NCI-H69 (cell line): ENCODE results near the gene SPEF2.

Experiments used
- DNase-seq: peaks from one replicate; lab custom pipeline; 2025; lab: John Stamatoyannopoulos, UW

The SPEF2 gene

DNA sequence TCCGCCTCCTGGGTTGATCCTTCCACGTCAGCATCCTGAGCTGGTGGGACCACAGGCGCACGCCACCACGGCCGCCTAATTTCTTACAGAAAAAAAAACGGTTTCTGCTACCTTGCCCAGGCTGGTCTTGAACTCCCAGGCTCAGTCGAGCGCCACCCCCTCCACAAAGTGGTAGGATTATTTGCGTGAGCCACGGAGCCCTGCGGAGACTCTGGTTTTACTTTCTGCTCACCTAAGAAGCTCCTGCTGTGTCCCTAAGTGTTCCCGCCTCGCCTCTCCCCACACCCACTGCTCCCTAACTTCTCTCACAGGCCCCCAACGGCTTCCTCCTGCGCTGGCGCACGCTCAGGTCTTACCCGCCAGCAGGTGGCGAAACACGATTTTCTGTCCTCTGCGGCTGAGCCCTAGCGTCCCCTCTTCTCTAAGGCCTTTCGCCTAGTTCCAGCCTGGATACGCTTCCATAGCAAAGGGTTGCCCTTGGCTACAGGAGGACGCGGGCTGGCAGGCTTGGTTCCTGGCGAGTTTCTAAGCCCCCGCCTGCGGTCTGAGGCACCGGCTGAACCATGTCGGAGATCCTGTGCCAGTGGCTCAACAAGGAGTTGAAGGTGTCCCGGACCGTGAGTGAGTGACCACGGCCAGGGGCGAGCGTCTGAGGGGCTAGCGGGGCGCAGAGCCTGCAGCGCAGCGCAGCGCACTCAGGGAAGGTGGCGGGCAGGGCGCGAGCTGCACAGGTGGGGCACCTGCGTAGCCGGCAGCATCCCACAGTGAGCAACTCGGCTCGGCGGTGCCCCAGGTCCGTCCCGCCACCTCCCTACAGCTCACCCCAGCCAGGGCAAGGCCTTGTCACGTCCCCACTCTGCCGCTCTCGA, at the start of gene SPEF2:
TSS of gene SPEF2 (plus strand) at position 429 of the 869 bp plus-strand sequence. CDS start at position 564, 135 bp downstream.
- peak; percentile 91 for DNase-seq

- DNase-seq, result no peak
These were observed 42.1 kb upstream of the SPEF2 start for GRCh38 chr5:35575578-35575977.

- no peak for DNase-seq
These were observed 30.2 kb upstream of the SPEF2 start for GRCh38 chr5:35587419-35587818.

GRCh38 chr5:35593338-35593737, 24.3 kb upstream of the SPEF2 start:
- DNase-seq, result no peak

- no peak for DNase-seq
These were observed 18.8 kb upstream of the SPEF2 start for GRCh38 chr5:35598707-35599370.

- DNase-seq, result no peak
These were observed 17.1 kb upstream of the SPEF2 start for GRCh38 chr5:35600591-35600990.

DNA sequence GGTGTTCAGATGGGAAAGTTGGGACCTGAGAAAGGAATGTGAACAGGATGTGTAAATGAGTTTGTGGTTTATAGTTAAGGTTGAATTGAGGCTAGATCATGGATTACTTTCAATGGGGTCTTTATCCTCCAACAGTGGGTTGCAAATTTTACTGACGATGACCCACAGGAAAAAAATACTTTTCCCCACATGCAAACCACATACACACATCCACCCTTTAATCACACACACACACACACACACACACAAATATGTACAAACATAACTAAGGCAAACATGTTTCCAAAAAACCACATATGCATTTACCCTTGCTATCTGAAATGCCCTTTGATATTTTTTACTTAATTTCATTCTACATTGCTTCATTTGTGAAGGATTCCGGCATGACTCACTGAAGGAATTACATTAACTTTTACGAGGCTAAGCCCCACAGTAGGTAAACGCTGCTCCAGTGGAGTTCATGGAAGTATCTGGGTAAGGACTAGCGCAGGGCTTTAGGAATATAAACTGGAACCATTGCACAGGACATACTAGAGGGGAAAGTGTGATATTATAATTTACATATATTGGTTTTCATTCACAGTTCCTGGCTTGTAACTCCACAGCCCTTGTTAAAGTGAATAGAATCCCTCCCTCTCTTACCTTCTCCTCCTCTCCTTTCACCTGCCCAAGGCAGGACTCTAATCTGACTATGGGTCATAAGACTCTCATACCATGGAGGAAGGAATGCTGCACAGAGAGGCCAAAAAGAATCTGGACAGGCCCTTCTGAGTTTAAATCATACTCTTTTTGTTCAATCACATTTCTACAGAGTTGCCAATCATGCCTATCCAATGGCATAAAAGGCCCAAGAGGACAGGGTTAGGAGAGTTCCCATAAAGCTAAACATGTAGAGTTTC, 8.5 kb upstream of the SPEF2 start:
- DNase-seq, result no peak

- DNase-seq, result no peak
These were observed 616 bp upstream of the SPEF2 start for GRCh38 chr5:35617060-35617434.

DNA sequence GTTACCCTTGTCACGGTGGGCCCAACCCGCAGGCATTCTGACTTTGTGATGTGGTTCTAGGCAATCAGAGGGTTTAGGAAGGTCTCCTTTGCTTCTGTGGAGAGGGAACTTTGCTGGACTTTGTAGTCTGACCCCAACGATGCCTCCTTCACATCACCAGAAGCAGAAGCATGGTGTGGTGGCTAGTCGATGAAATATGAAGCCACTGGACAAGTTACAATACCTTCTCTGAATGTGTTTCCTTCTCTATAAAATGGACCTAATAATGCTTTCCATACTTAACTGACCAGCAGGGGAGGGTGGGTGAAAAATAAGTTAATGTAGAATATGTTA, 607 bp downstream of the SPEF2 start:
- DNase-seq, result no peak

- no peak for DNase-seq
These were observed 1.1 kb downstream of the SPEF2 start for GRCh38 chr5:35618781-35619180.

GRCh38 chr5:35622974-35623373, 5.3 kb downstream of the SPEF2 start:
- DNase-seq, result no peak

GRCh38 chr5:35623991-35624390, 6.3 kb downstream of the SPEF2 start:
- no peak for DNase-seq

- DNase-seq, result no peak
These were observed 8.4 kb downstream of the SPEF2 start for GRCh38 chr5:35626108-35626507.

GRCh38 chr5:35626553-35626952, 8.9 kb downstream of the SPEF2 start:
- no peak for DNase-seq

DNA sequence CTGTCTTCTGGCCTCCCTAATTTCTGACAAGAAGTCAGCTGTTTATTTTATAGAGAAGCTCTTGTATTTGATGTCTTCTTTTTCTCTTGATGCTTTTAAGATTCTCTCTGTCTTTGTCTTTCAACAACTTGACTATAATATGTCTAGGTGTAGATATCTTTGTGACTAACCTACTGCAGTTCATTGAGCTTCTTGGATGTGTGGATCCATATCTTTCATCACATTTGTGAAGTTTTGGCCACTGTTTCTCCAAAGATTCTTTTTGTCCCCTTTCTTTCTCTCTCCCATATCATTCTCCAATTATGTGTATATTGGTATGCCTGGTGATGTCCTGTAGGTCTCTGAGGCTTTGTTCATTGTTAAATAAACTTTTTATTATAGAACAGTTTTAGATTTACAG, 16.7 kb downstream of the SPEF2 start:
- no peak for DNase-seq

GRCh38 chr5:35640623-35641022, 23.0 kb downstream of the SPEF2 start:
- DNase-seq, result no peak

GRCh38 chr5:35644543-35644942, 26.9 kb downstream of the SPEF2 start:
- DNase-seq, result no peak

DNA sequence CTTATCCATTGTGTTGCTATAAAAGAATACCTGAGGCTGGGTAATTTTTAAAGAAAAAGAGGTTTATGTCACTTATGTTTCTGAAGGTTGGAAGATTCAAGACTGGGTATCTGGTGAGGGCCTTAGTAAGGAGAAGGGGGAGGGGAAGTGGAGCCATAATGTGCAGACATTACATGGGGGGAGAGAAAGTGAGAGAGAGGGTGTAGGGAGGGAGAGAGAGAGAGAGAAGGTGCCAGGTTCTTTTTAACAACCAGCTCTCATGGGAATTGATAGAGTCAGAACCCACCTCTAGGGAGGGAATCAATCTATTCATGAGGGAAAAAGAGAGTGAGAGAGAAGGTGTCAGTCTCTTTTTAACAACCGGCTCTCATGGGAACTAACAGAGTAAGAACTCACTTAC, 29.5 kb downstream of the SPEF2 start:
- DNase-seq, result no peak

- DNase-seq, result no peak
These were observed 30.0 kb downstream of the SPEF2 start for GRCh38 chr5:35647712-35648111.

GRCh38 chr5:35651002-35651756, 33.5 kb downstream of the SPEF2 start:
- DNase-seq, result peak; percentile 65

DNA sequence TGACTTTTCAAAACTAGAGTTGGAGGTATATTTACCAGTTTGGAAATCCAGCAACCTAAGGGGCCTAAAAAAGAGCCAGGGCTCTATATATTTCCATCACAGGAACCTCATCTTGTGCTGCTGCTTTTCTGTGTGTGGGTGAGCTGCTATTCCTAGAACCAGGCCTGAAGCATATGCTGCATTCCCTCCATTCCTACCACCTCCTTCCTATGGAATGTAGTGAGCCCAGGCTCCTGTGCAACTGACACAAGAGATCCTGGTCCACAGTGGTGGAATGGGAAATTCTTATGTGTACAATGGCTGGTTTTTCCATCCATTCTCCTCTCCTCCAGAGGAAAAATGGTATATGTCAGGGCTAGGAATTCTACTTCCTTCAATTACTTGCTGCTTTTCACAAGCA, 39.1 kb downstream of the SPEF2 start:
- DNase-seq, result no peak

DNA sequence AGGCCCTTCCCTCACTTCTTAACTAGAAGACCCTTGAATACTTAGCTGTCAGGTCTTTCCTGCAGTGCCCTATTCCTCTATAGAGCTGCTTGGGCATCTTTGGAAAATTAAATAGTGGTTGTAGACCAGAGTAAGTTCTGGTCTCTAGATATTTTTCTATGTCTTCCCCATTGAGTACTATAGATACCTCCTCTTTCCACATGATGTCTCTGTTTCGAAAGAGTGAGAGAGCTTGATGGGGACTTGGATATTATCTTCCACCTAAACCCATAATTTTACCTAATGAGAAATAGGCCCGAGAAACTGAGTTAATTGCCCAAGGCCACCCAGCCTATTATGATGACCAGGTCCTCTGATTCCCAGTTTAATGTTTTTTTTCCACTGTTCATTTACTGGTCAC, 40.2 kb downstream of the SPEF2 start:
- DNase-seq, result peak; percentile 5
